HG02642 (cell line): ENCODE results near the gene AURKAIP1.

Experiments used
- ATAC-seq: cut with Tn5 transposase; IDR thresholded peaks from one replicate; pipeline ENCODE4 v1.9.1; 2021; ENCODE audit warnings: mild to moderate bottlenecking; ENCODE audit not compliant: unreplicated experiment, poor library complexity

Gene AURKAIP1

DNA sequence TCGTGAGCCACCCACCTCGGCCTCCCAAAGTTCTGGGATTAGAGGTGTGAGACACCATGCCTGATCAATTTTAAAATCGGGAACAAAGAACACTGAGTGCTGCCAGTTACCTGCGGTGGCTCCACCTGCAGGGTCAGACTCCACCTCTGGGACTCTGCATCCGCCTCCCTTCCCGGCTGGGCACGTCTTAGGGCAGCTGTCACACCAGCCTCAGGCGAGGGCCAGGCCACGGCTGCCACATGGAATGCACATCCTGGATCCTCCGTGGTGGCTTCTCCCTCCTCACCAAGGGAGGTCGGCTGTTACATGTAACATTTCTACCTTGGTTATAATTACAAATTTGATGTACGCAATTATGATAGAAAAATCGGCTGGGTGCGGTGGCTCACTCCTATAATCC lies 10.7 kb downstream of the AURKAIP1 start:
- no peak for ATAC-seq

DNA sequence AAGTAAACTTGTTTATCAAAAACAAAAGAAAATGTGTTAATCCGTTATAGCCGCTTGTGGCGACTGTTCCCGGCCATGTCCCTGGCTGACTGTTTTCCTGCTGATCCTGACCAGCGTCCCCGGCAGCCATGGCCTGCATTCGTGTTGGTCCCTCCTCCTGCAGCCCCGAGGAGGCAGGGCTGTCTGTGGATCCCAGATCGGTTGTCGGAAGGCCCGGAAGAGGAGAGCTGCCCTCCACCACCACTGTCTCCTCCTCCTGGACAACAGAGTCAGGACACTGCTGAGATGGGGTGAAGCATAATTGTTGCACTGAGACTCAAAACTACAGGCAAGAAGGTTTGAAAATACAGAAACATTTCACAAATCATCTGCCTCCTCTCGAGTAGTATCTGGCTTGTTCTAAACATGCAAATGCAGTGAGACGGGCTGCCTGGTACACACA lies 13.0 kb downstream of the AURKAIP1 start:
- no peak for ATAC-seq

DNA sequence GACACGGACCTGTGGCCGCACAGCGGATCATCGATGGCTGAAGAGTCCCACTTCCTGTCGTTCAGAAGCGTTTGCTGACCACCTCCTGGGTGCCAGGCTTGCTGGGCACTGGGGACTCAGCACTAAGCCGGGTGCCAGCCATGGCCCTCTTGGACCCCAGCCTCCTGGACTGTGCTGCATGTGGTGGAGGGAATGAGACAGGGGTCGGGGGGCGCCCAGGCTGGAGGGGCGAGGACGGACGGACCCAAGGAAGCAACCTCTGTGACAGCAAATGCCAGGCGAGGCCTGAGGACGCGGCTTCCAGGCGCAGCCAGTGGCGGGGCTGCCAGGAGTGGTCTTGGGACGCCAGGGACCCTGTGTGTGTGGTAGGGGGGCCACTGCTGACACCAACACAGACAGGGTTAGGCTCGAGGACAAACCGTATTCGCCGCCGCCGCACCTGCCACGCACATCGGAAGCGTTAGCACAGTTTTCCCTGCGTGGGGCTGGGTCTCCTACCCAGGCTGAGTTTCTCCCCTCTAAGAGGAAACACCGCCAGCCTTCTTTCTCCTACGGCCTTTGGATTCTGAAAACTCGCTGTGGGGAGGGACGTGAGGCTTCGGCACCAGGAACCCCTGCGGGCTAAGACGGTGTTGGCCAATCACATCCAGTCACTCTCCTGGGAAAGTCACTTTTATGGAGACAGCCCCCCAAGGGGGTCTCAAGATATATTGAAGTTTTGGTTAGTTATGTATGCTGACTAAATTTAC lies 13.6 kb downstream of the AURKAIP1 start:
- no peak for ATAC-seq

DNA sequence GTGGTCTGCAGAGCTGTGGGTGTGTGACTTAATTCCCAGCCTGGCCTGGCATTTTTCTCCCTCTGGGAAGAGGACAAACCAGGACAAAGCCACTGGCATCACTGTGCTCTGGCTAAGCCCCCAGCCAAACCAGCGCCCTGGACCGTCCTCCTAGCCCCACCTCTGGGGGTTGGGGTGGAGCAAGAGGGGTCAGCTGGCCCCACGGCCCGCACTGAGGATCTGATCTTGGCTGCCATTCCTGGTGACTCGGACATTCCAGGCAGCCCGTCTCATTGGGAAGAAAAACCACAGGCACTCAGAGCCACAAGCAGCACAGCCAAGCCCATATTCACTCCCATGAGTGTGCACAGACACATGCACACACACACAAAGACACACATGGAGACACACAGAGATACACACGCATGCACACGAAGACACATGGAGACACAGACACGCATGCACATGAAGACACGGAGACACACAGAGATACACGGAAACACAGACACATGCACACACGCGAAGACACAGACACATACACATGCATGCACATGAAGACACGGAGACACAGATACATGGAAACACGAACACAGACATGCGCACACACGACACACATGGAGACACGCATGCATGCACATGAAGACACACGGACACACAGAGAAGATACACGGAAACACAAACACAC lies 14.4 kb downstream of the AURKAIP1 start:
- no peak for ATAC-seq

DNA sequence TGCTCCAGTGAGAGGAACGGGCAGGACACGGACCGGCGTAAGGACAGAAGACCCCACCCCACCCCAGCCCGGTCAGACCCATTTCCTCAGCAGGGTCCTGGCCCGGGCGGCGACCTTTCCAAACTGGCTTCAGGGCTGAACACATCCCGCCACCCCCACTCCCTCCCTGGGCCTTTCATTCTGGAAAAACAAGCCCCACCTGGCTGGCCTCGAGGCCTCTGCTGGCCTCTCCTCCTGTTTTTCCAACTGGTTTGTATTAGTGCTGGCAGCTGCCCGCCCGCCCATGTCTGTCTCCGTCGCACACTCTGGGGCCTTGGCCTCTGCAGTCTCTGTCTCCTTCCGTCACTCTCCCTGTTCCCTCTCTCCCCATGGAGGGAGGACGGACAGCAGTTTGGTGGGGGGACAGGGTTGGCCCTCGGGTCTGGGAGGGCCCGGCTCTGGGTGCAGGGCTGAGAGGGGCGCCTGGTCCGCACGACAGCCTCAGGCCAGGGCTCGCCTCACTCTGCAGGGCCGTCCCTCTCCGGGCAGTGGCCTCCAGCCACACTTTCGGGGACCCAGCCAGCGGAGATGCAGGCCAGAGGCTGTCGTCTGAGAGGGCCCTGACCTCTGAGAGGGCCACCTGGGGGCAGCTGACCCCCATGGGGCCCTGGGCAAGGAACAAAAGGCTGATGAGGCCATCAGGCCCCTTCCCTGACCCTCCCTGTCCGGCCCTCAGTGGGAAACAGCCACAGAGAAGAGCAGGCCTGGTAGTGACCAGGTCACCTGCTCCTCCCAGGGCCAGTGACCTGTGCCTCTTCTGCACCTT lies 15.1 kb downstream of the AURKAIP1 start:
- ATAC-seq = no peak

DNA sequence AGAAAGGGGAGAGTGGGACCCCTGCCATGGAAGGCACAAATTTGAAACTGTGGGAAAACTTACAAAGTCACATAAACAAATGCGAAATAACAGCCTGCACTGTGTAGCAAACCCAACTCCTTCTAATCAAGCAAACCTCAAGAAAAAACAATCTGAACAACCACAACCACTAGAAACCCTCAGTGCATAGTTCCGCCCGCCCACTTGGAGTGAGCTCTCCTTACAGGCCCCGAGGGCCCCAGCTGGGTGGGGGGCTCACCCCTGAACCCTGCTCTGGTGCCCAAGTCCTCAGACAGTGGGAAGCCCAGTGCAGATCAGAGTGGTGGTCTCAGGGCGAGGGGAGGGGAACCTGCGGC lies 15.7 kb downstream of the AURKAIP1 start:
- ATAC-seq = no peak

DNA sequence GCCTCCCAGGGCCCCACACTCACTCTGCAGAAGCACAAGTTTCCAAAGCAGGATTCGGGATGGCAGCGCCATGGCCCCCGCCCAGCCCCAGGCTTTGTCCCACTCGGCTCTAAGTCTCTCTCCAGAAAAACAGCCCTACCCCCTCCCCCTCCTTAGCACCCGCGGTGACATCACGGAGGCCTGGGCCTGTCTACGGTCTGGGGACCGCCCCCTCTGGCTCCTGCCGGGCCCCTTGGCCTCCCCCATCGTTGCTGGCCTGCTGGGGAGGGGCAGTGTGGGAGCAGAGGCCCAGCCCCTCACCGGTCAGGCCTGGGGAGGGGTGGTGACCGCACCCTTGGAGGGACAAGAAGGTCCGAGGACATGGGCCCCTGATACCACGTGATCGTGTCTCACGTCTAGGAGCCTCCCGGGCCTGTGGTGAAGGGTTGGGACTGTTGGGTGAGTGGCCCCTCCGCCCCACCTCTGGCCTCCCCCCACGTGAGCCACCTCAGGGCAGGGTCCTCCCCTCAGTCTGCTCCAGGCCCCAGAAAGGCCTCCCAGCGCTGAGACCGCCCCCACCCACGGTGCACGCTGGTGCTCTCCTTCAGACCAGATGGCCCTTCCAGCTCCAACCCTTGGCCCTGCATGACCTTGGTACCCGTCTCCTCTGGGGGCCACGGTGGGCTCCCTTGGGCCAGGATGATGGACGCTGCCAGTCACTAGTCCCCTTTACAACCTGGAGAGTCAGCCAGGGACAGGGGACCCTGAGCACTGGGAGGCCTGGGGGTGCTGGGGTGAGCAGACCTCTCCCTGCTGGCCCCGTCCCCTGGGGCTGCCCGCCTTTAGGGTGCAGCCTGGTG lies 16.4 kb downstream of the AURKAIP1 start, which contains the start of gene MXRA8:
TSS of gene MXRA8 (minus strand) at position 123 of the 839 bp plus-strand sequence. CDS start at position 72, 51 bp downstream.
- no peak for ATAC-seq

DNA sequence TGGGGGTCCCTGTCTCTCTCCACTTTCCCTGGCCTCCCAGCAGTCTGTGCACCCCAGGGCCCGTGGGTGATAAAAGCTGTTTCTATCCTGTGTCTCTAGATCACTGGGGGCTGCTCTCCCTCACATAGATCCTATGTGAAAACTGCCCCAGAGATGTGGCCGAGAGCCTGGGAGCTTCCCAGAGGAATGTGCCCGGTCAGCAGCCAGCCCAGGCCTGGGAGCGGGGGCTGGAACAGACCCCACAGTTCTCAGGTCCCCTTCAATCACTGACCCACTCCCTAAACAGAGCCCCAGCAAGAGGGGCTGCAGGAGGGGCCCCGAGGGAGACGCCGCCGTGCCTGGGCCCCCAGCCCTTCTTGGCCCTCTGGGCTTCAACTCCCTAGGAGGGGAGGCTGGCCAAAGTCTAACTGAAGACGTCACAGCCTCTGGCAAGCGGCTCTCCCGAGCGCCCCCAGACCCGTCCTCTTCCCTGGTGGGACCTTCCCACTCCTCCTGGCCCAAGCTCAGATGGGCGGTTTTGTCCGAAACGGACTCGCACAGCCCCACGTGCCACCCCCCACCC lies 17.1 kb downstream of the AURKAIP1 start:
- no peak for ATAC-seq

DNA sequence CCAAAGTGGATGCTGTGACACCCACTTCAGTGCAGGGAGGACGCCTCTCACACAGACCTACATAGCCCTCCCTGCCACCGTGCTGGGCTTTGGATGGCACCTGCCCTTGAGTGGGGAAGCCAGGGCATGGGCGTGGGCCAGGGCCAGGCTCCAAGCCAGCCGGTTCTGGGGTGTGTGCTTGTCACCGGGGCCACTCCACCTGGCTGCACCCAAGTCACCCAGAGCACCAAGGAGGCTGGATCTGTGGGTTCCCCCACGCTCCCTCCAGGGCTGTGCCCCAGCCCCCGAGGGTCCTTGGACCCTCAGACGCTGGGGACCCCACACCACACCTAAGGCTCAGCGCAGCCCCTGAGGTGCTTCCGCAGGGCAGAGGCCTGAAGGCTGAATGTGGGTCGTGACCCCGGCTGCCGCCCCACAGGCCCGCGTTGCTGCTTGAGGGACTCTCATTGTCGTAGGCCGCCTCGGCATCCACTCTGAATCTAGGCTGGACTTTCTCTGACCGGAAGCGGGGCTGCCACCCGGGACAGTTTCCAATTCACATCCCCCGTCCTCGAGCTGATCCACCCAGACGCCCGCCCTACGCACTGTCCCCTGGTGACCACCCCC lies 18.1 kb downstream of the AURKAIP1 start:
- no peak for ATAC-seq

DNA sequence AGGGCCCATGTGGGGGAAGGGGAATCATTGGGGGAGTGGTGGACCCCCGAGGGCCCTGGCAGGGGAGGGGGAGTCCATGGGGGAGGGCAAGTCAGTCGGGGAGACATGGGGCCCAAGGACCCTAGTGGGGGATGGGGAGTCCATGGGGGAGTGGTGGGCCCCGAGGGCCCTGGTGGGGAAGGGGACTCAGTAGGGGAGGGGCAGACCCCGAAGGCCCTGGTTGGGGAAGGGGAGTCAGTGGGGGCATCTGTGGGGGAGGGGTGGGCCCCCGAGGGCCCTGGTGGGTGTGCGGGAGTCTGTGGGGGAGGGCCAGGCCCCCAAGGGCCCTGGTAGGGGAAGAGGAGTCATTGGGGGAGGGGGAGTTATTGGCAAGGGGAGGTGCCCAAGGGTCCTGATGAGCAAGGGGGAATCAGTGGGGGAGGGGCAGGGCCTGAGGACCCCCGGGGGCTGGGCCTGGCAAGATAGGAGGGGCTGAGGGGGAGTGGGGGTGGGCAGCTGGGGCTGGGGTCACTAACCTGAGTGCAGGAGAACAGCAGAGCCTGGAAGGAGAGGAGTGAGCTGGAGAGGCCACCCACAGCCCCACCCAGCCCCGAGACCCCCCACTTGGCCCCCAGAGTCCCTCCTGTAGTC lies 18.7 kb downstream of the AURKAIP1 start:
- ATAC-seq = no peak

DNA sequence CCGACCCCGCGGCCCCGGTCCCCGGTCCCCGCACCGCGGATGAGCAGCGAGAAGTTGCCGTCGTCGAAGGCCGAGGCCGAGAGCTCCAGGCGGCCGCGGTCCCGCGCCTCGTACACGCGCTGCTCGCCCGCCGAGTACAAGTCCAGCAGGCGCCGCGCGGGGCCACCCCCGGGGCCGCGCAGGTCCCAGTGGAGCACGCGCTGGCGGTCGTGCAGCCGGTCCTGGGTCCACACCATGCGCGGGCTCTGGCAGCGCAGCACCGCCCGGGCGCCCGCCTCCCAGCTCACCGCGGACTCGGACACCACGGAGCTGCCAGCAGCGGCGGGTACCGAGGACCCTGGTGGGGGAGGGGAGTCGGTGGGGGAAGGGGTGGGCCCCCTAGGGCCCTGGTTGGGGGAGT lies 19.6 kb downstream of the AURKAIP1 start:
- no peak for ATAC-seq

DNA sequence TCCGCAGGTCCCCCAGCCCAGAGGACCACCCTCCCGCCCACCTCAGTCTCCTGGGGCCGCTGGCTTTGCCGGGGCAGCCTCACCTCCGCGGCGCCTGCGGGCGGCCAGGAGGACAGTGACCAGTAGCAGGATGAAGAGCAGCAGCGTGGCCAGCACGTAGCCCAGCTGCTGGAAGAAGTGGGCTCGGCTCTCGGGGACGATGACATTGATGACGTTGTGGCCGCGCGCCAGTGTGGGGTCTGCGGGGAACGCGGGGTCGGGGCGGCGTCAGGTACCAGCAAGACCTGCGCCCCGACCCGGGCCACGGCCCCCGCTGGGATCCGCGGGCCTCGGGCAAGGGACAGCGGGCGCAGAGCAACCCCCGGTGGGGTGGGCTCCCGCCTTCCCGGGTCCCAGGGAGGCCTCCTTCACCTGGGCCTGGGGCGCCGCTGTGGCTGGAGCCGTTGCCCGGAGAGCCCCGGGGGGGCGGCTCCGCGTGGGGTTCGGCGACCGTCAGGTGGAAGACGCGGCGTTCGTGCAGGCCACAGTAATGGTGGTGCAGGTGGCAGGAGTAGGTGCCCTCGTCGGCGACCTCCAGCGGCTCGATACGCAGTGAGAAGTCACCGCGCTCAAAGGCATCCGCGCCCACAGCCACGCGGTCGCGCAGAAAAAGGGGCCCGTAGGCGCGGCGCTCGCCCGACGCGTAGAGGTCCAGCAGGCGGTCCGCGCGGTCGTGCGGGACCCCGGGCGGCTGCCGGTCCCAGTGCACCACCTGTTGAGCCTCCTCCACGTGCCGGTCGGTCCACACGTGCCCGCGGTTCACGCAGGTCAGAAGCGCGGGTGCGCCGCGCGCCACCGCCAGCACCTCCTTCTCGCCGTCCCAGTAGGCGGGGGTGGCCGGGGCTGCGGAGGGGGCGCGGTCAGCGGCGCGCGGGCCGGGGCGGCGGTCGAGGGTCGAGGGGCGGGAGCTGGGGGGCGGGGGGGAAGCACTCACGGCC lies 20.4 kb downstream of the AURKAIP1 start:
- ATAC-seq = no peak

DNA sequence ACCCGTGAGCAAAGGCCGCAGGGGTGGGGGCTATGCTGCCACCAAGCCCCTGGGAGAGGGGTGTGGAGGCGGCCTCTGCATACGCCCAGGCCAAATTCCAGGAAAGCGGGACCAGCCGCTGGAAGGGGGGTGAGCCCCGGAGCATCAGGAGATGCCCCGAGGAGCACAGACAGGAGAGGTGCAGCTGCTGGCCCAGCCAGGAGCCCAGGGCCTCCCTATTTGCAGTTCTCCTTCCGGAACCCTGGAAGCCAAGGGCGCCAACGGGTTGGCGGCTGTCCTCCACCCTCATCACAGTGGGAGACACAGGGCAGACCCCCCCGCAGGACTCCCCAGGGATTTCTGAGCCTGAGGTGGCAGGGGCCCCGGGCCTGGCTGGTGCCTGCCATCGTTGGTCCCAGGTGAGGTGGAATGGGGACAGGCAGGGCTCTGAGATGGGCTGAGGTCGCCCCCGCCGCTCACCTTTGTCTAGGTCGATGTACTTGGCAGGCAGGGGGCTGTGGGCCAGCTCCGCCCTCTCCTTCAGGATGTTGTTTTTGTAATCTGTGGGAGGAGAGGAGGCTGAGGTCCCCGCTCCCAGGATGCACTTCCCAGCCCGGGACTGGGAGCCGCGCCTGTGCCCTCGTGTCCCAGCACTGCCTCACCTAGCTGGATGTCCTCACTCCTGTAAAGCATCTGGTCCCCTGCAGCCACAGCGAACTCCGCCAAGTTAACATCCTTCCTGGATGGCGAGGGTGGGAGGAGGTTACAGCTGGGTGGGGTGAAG lies 21.4 kb downstream of the AURKAIP1 start:
- ATAC-seq = no peak

DNA sequence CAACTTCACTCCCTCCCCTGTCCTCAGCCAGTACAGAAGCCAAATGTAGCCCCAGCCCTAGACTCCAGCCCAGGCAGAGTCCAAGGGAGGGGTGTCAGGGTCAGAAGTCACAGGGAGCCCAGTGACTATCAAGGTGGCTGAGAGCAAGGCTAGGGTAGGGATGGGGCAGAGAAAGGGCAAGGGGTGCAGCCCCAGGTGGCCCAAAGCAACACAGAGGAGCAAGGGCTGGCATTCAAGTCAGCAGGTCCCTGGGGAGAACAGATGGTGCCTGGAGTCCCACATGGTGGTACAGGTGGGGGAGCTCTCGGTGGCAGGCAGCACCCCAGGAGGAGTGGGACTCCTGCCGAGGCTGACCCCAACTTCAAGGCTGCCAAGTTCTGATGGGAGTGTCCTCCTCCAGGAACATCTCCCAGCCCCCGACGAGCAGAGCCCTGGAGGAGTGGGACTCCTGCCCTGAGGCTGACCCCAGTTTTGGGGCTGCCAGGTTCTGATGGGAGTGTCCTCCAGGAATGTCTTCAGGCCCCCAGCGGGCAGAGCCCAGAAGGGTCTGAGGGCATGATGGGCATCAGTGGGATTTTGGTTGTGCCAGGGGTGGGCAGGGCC lies 22.1 kb downstream of the AURKAIP1 start:
- no peak for ATAC-seq

DNA sequence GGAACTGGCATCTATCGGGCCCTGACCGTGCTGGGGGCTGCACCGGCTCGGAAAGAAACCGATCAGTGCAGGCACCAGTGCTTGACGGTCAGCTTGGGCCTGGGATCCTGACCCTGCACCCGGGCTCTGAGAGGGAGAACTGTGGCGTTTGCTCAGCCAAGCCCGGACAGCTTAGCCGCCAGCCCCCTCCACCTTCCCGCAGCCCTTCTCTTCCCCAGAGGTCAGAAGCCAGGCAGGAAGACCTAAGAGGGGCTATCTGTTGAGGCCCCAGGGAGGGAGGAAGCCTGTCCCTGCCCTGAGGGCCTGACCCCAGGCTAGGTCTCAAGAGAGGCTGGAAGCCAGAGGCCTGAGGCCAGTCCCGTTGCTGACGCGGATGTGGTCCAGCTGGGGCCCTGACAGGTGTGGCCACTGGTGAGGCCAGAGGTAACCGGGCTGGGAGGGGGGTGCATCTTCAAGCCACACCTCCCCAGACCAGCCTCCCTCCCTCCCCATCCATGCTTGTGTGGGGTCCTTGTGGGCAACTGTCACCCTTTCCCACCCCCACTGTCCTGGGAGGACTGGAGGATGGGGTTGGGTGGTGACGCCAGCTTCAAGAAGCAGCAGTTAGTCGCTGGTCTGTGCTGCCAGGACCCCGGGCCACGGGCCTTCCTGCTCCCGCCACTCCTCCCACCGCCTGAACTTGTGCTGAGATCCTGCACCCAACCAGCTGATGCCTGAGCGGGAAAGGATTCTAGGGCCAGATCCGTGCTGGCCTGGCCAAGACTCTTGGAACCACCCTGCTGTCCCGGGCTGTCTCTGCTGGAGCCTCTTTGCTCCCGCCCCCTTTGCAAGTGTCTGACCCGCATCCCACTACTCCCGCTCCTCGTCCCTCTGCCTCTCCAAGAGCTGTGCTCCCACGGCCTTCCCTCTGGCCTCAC lies 23.2 kb downstream of the AURKAIP1 start:
- ATAC-seq = no peak
